K562 (cell line): Measurements from ENCODE around the gene GLTP. TPM values are rescaled to one million over a fixed set of nuclear protein-coding genes. Genes with fewer than 3 reads are reported as not detected.

Experiments
- ATAC-seq: fragments of 200-7000 bp; cut with Tn5 transposase; 3 replicates; pipeline ENCODE4 v1.9.1; 2020; ENCODE audit warnings: moderate library complexity
- BruUV-seq: library from RNA; stranded (reverse); fragments of 400-500 nt; replicated peaks from 2 replicates; lab custom pipeline; 2021; lab: Mats Ljungman, UMichigan
- CTCF ChIA-PET: fragments of 300-600 bp; formaldehyde crosslinking; extraction: SDS; loops from one replicate; lab custom pipeline; 2021; ENCODE audit warnings: low intra/inter-chr PET ratio; lab: Yijun Ruan, JAX
- POLR2A ChIA-PET: fragments of 300-600, 350-650 bp; sonication (Branson Sonifier 250); formaldehyde crosslinking; extraction: SDS; loops from one replicate; lab custom pipeline; 2021; ENCODE audit warnings: antibody characterized with exemption, inconsistent platforms; lab: Yijun Ruan, JAX
- DNase-seq, 4 experiments: peaks; one replicate each; pipeline versions ENCODE4 v3.0.0 to v3.0.0-alpha.2; 2011 to 2018; ENCODE audit warnings: low spot score in 3 of 4, mixed read lengths in 3 of 4; ENCODE audit errors: extremely low read depth in 1 of 4
- FAIRE-seq: peaks from 2 replicates; lab custom pipeline; 2011; peaks lifted over from hg19 to GRCh38; lab: Jason Lieb, UNC
- H2AFZ ChIP-seq: 2 replicates; pipeline ENCODE4 v1.6.0; 2011; ENCODE audit warnings: low read depth, low read length, control low read depth, inconsistent platforms
- H3K27ac ChIP-seq: fragments of 200-600 bp; 3 replicates; pipeline ENCODE4 v1.8.0; 2011; ENCODE audit warnings: low read depth, mild to moderate bottlenecking, control low read depth, inconsistent platforms, low read length, moderate library complexity, mixed read lengths; ENCODE audit errors: extremely low read depth
- H3K27me3 ChIP-seq, 2 experiments: fragments of 300-600 bp in 1 of 2; 2 replicates in 1 of 2; 3 replicates in 1 of 2; pipeline versions ENCODE4 v1.6.0 to v1.8.0; 2011; ENCODE audit warnings: inconsistent platforms in 2 of 2, low read length in 2 of 2, mild to moderate bottlenecking in 1 of 2, mixed read lengths in 1 of 2, moderate library complexity in 1 of 2; ENCODE audit not compliant: control insufficient read depth in 2 of 2, insufficient read depth in 2 of 2
- H3K36me3 ChIP-seq: fragments of 300-600 bp; 3 replicates; pipeline ENCODE4 v1.8.0; 2011; ENCODE audit warnings: mild to moderate bottlenecking, low read length, inconsistent platforms; ENCODE audit not compliant: control insufficient read depth, insufficient read depth
- H3K4me1 ChIP-seq, 2 experiments: fragments of 200-600 bp in 1 of 2; replicated peaks in 1 of 2; 2 replicates in 1 of 2; 3 replicates in 1 of 2; pipeline versions ENCODE4 v1.5.1 to v1.8.0; 2011; ENCODE audit warnings: inconsistent platforms in 2 of 2, low read length in 2 of 2, mild to moderate bottlenecking in 1 of 2, mixed read lengths in 1 of 2, moderate library complexity in 1 of 2; ENCODE audit not compliant: control insufficient read depth in 2 of 2, insufficient read depth in 2 of 2
- H3K4me2 ChIP-seq: 2 replicates; pipeline ENCODE4 v1.6.1; 2011; ENCODE audit warnings: low read length, control low read depth, inconsistent platforms, mixed read lengths; ENCODE audit not compliant: insufficient read depth
- H3K4me3 ChIP-seq: fragments of 200-600 bp; sonication (generic), shearing (Covaris generic); 2 replicates; pipeline ENCODE4 v1.5.1; 2016; ENCODE audit warnings: control low read depth, inconsistent platforms
- H3K79me2 ChIP-seq: fragments of 200-600 bp; 3 replicates; pipeline ENCODE4 v1.8.0; 2011; ENCODE audit warnings: low read length, inconsistent platforms; ENCODE audit not compliant: control insufficient read depth, insufficient read depth
- H3K9ac ChIP-seq, 2 experiments: 2 replicates each; pipeline versions ENCODE4 v1.6.0 to v1.6.1; 2011; ENCODE audit warnings: low read depth in 2 of 2, low read length in 2 of 2, control low read depth in 1 of 2, inconsistent platforms in 1 of 2, mild to moderate bottlenecking in 1 of 2, mixed read lengths in 1 of 2; ENCODE audit not compliant: insufficient read depth in 1 of 2
- H3K9me1 ChIP-seq: one replicate; pipeline ENCODE4 v1.6.0; 2011; ENCODE audit warnings: inconsistent platforms, mild to moderate bottlenecking, low read length, moderate library complexity; ENCODE audit not compliant: control insufficient read depth, insufficient read depth
- H3K9me3 ChIP-seq: replicated peaks from 2 replicates; pipeline ENCODE4 v1.5.1; 2011; ENCODE audit warnings: low read depth, low read length, inconsistent platforms; ENCODE audit not compliant: control insufficient read depth, insufficient read depth
- H4K20me1 ChIP-seq: replicated peaks from 2 replicates; pipeline ENCODE4 v1.6.1; 2011; ENCODE audit warnings: low read length, inconsistent platforms, mixed read lengths; ENCODE audit not compliant: control insufficient read depth, insufficient read depth
- ADNP ChIP-seq: fragments of 200-800 bp; sonication (Bioruptor generic); IDR thresholded peaks from 2 replicates; pipeline ENCODE4 v1.6.1; 2016; ENCODE audit warnings: missing genetic modification characterization, missing compliant biosample characterization
- ARID4B ChIP-seq: sonication (generic); formaldehyde crosslinking; IDR thresholded peaks from 2 replicates; pipeline ENCODE4 v1.8.0; 2022; ENCODE audit warnings: mild to moderate bottlenecking, missing genetic modification reagents
- CHD1 ChIP-seq: fragments of 200-600 bp; sonication (generic); IDR thresholded peaks from one replicate; pipeline ENCODE4 v1.6.1; 2012; ENCODE audit warnings: mild to moderate bottlenecking, moderate library complexity, low read length, inconsistent platforms
- CTBP1 ChIP-seq: fragments of 450-650 bp; IDR thresholded peaks from 2 replicates; pipeline ENCODE4 v1.6.1; 2016; ENCODE audit warnings: borderline replicate concordance
- HOXB6 ChIP-seq: fragments of 250-450 bp; sonication (Bioruptor Pico); IDR thresholded peaks from 2 replicates; pipeline ENCODE4 v1.5.1; 2022; ENCODE audit warnings: mild to moderate bottlenecking, borderline replicate concordance
- RB1 ChIP-seq: fragments of 450-650 bp; IDR thresholded peaks from 2 replicates; pipeline ENCODE4 v1.6.1; 2017; ENCODE audit warnings: low read depth, mild to moderate bottlenecking
- SMAD4 ChIP-seq: fragments of 250-450 bp; sonication (Bioruptor Pico); conservative IDR thresholded peaks from 2 replicates; pipeline ENCODE4 v1.8.0; 2021; ENCODE audit warnings: inconsistent platforms, mild to moderate bottlenecking, moderate library complexity
- SRSF3 ChIP-seq: fragments of 200-400 bp; formaldehyde crosslinking; IDR thresholded peaks from 2 replicates; pipeline ENCODE4 v1.6.1; 2016; ENCODE audit warnings: mild to moderate bottlenecking, low read length, moderate library complexity; ENCODE audit not compliant: insufficient read depth
- ZBTB2 ChIP-seq: fragments of 450-650 bp; IDR thresholded peaks from 2 replicates; pipeline ENCODE4 v1.6.1; 2016; ENCODE audit warnings: antibody characterized with exemption
- ZNF224 ChIP-seq: sonication (generic); formaldehyde crosslinking; IDR thresholded peaks from 2 replicates; pipeline ENCODE4 v1.8.0; 2022; ENCODE audit warnings: mild to moderate bottlenecking, missing genetic modification reagents
- WGBS: fragments of 100-300 bp; shearing (Covaris generic); methylation state at CpG from one replicate; pipeline ENCODE4 v1.1.6; 2016; ENCODE audit warnings: low coverage, mixed read lengths; ENCODE audit not compliant: insufficient coverage; ENCODE audit errors: missing lambda C conversion rate; 5-methylcytosine and 5-hydroxymethylcytosine counted together
- in situ Hi-C: fragments of 300-500 bp; cut with MboI; formaldehyde crosslinking; loops from 4 replicates; pipeline ENCODE4 v1.15.0; 2018; ENCODE audit warnings: inconsistent platforms, mixed read lengths
- intact Hi-C: fragments of 100-400 bp; cut with micrococcal nuclease; formaldehyde crosslinking; loops from 2 replicates; pipeline ENCODE4 v1.14.2; 2022
- polyA plus RNA-seq, 8 experiments: library from polyadenylated mRNA; depleted of rRNA in 4 of 8; stranded (reverse) in 5 of 8; unstranded in 3 of 8; fragments of >200 nt; fragmentation: Nextera tagmentation in 2 of 8; fragmentation: Illumina TruSeq in 1 of 8; extraction: Ambion mirVana in 2 of 8; extraction: Trizol in 1 of 8; gene quantifications; 2 replicates each; pipeline versions ENCODE4 v1.2.1 to v1.2.3, GENCODE V29; 2011 to 2014; ENCODE audit warnings: inconsistent platforms in 1 of 8, missing spikeins in 1 of 8
- total RNA-seq, 7 experiments: library from RNA; depleted of rRNA in 6 of 7; stranded (reverse); fragments of >200 nt in 6 of 7; fragmentation: Illumina TruSeq in 2 of 7; extraction: Trizol in 2 of 7; gene quantifications; 2 replicates each; pipeline versions ENCODE4 v1.2.1 to v1.2.3, GENCODE V29; 2011 to 2021; ENCODE audit warnings: low replicate concordance in 1 of 7
- TF ChIP-seq, protein P1 (sequence below): sonication (generic); formaldehyde crosslinking; IDR thresholded peaks from 2 replicates; pipeline ENCODE4 v1.8.0; 2022; ENCODE audit warnings: missing genetic modification reagents, mild to moderate bottlenecking, moderate library complexity, borderline replicate concordance

GLTP gene
- total and polyA plus RNA-seq, 9 of the 15 experiments (the other 6 are each of a cell fraction or from before 2014, with no cell fraction given) = 4.4 to 8.3 (median 6.1) TPM

DNA sequence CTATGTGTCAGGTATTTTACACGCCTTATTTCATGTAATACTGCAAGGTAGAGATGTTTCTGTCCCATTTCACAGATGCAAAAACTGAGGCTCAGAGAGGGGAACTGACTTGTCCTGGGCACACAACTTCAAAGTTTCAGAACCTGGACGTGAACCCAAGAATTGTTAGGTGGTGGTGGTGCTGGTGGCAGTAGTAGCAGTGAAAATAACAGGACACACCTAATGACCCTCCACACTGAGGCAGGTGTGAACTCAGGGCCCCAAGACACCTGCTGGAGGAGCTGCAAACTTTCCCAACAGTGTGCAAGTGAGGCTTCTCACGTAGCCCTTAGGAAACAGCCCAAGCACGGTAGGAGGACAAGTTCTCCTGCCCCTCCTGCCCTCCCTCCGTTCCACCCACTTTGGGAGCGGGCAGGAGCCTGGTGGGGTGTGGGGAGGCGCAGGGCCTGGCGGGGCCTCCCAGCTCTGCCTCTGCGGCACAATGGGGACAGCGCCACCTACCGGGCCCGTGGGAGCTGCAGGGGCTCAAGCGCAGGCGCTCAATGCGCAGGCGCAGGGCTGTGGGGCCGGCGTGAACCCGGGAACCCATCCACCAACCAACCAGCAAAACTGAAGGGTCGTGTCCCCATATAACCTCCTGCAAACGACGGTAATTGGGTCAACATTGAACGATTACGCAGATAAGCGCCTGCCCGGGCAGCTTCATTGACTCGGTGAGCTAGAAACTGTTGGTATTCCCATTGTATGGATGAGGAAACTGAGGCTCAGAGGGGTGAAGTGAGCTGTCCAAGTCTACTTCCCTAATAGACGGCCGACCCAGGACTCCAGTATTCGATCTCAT, 35.1 kb downstream of the GLTP start:
- ATAC-seq = peak; percentile 99
- in situ Hi-C loops = no loop called here
- no peak for TF ChIP-seq ZNF224 (CRISPR knock-in tag)
- TF ChIP-seq ADNP (tag) = peak; percentile 97
- TF ChIP-seq ZBTB2 = peak; percentile 91
- TF ChIP-seq ARID4B = 0 out of 2 replicates have a peak, but pooled peaks have one; percentile 34
- TF ChIP-seq CTBP1 = no peak
- peak; percentile 94 for TF ChIP-seq RB1
- TF ChIP-seq SMAD4 (CRISPR knock-in tag) = no peak
- TF ChIP-seq SRSF3 = no peak
- TF ChIP-seq CHD1 = no peak
- TF ChIP-seq, protein P1, sequence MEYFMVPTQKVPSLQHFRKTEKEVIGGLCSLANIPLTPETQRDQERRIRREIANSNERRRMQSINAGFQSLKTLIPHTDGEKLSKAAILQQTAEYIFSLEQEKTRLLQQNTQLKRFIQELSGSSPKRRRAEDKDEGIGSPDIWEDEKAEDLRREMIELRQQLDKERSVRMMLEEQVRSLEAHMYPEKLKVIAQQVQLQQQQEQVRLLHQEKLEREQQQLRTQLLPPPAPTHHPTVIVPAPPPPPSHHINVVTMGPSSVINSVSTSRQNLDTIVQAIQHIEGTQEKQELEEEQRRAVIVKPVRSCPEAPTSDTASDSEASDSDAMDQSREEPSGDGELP (CRISPR knock-in tag) = peak; percentile 71; the same call in 1 of the 2 replicates
- no peak for TF ChIP-seq HOXB6 (CRISPR knock-in tag)

More for the DNA sequence above, 35.1 kb downstream of the GLTP start:
- H3K9ac ChIP-seq = no peak overlapping the region
- H3K27ac ChIP-seq = no peak overlapping the region
- H3K9me3 ChIP-seq = no peaks in the 10 kb centered on the region
- ChIA-PET CTCF (interaction anchor here (1.4 to 2.1 kb wide), 2 partner anchors 40 to 327 kb away, joined by 3 to 14 read pairs; no protein-coding TSS in a partner anchor), POLR2A (interaction anchor here (0.6 to 0.7 kb wide), 7 partner anchors 8 to 1496 kb away, joined by 3 to 4 read pairs (median 3); no protein-coding TSS in a partner anchor)
- H3K27me3 ChIP-seq = peaks cover 0 to 2% of the 10 kb centered on the region in 2 experiments; a peak in 2 of 5 replicates
- intact Hi-C loops = loop anchor here (1.0 kb wide), 1 partner anchor 40 kb away; no protein-coding TSS in a partner anchor
- peak overlapping the region; percentile 81 for H3K4me2 ChIP-seq
- FAIRE-seq = peak; percentile 64
- H3K79me2 ChIP-seq = no peaks in the 10 kb centered on the region
- H3K4me3 ChIP-seq = no peak overlapping the region
- DNase-seq = peak; percentile 88 to 98 (median 96)
- H2AFZ ChIP-seq = peak overlapping the region; percentile 89
- no TSS peak for BruUV-seq
- H4K20me1 ChIP-seq = no peaks in the 10 kb centered on the region
- no peaks in the 10 kb centered on the region for H3K36me3 ChIP-seq
- H3K9me1 ChIP-seq = no peaks in the 10 kb centered on the region
- H3K4me1 ChIP-seq = peaks cover 0 to 5% of the 10 kb centered on the region in 2 experiments; a peak in 3 of 5 replicates
- 2% methylated on average over 28 of the region's 30 CpGs for WGBS
